GM13976 (cell line): ENCODE measurements around the gene CAPG.

ENCODE experiments used
- DNase-seq: peaks from one replicate; pipeline ENCODE4 v3.0.0; 2012; ENCODE audit warnings: low spot score
- CTCF ChIP-seq: IDR thresholded peaks from 2 replicates; pipeline ENCODE4 v1.5.1; 2012; ENCODE audit warnings: borderline replicate concordance, mild to moderate bottlenecking; ENCODE audit not compliant: insufficient read depth; ENCODE audit errors: extremely low read depth, missing control alignments, control extremely low read depth
- in situ Hi-C: fragments of 300-500 bp; cut with MboI; formaldehyde crosslinking; loops from one replicate; pipeline ENCODE4 v1.12.0; 2022; ENCODE audit warnings: low sequenced_read_pairs, mixed read lengths, inconsistent platforms; ENCODE audit not compliant: unreplicated experiment

The CAPG gene

GRCh38 chr2:85401844-85402243, 8.3 kb downstream of the CAPG start:
- no peak for DNase-seq
- no peak for TF ChIP-seq CTCF
- in situ Hi-C loops, result no loop called here

GRCh38 chr2:85401464-85401805, 8.7 kb downstream of the CAPG start:
- in situ Hi-C loops, result no loop called here
- DNase-seq, result no peak
- TF ChIP-seq CTCF, result no peak

- in situ Hi-C loops, result no loop called here
- TF ChIP-seq CTCF, result no peak
- peak; percentile 6 for DNase-seq
Observed at GRCh38 chr2:85400541-85401463, 9.4 kb downstream of the CAPG start.

GRCh38 chr2:85400023-85400422, 10.1 kb downstream of the CAPG start:
- TF ChIP-seq CTCF, result no peak
- in situ Hi-C loops, result no loop called here
- no peak for DNase-seq

- no peak for DNase-seq
- no peak for TF ChIP-seq CTCF
- in situ Hi-C loops, result no loop called here
Observed at GRCh38 chr2:85399183-85399455, 11.0 kb downstream of the CAPG start.

- DNase-seq, result peak; percentile 21
- in situ Hi-C loops, result no loop called here
Observed at GRCh38 chr2:85398426-85399182, 11.6 kb downstream of the CAPG start.

More at GRCh38 chr2:85398426-85399182, 11.6 kb downstream of the CAPG start:
- no peak for TF ChIP-seq CTCF
